GM23338 (cell line): Measurements from ENCODE around the gene ZNF177. TPM values are rescaled to one million over a fixed set of nuclear protein-coding genes. Genes with fewer than 3 reads are reported as not detected.

Experiments used
- ATAC-seq: fragments of 200-7000 bp; cut with Tn5 transposase; 3 replicates; pipeline ENCODE4 v1.9.1; 2020
- DNase-seq: peaks from one replicate; pipeline ENCODE4 v3.0.0-alpha.2; 2015; ENCODE audit warnings: low spot score
- H2AFZ ChIP-seq: fragments of 200-600 bp; sonication (generic); 2 replicates; pipeline ENCODE4 v1.8.0; 2016; ENCODE audit warnings: antibody characterized with exemption, mild to moderate bottlenecking, moderate library complexity
- H3F3A ChIP-seq: fragments of 200-600 bp; sonication (generic); replicated peaks from 2 replicates; pipeline ENCODE4 v1.8.0; 2017; ENCODE audit warnings: antibody characterized with exemption, mixed run types, low read depth
- H3K27ac ChIP-seq: fragments of 200-600 bp; sonication (generic); 2 replicates; pipeline ENCODE4 v1.6.1; 2016; ENCODE audit warnings: low read depth
- H3K27me3 ChIP-seq: fragments of 200-600 bp; sonication (generic); 2 replicates; pipeline ENCODE4 v1.8.0; 2016; ENCODE audit warnings: mild to moderate bottlenecking, mixed run types, moderate library complexity; ENCODE audit not compliant: insufficient read depth
- H3K36me3 ChIP-seq: fragments of 200-600 bp; sonication (generic); 2 replicates; pipeline ENCODE4 v1.8.0; 2016; ENCODE audit warnings: mild to moderate bottlenecking; ENCODE audit not compliant: insufficient read depth
- H3K4me1 ChIP-seq: fragments of 200-600 bp; sonication (generic); 2 replicates; pipeline ENCODE4 v1.8.0; 2016; ENCODE audit warnings: mild to moderate bottlenecking, moderate library complexity; ENCODE audit not compliant: insufficient read depth
- H3K4me2 ChIP-seq: fragments of 200-600 bp; sonication (generic); 2 replicates; pipeline ENCODE4 v1.7.1; 2017; ENCODE audit warnings: mixed run types
- H3K4me3 ChIP-seq: fragments of 200-600 bp; sonication (generic); 2 replicates; pipeline ENCODE4 v1.6.1; 2016; ENCODE audit warnings: mixed run types
- H3K79me2 ChIP-seq: fragments of 200-600 bp; sonication (generic); replicated peaks from 2 replicates; pipeline ENCODE4 v1.8.0; 2017; ENCODE audit warnings: mild to moderate bottlenecking; ENCODE audit not compliant: insufficient read depth
- H3K9me2 ChIP-seq: fragments of 200-600 bp; sonication (generic); 2 replicates; pipeline ENCODE4 v1.8.0; 2017; ENCODE audit not compliant: insufficient read depth
- H4K20me1 ChIP-seq: fragments of 200-600 bp; sonication (generic); replicated peaks from 2 replicates; pipeline ENCODE4 v1.8.0; 2017; ENCODE audit warnings: mild to moderate bottlenecking; ENCODE audit not compliant: insufficient read depth
- H3K27ac Mint-ChIP-seq: 2 replicates; pipeline ENCODE4 v1.8.0; 2020; ENCODE audit warnings: inconsistent platforms, mild to moderate bottlenecking, moderate library complexity, mixed read lengths
- H3K27me3 Mint-ChIP-seq: 3 replicates; pipeline ENCODE4 v1.8.0; 2022; ENCODE audit warnings: low read depth, mild to moderate bottlenecking, moderate library complexity, mixed read lengths, inconsistent platforms; ENCODE audit not compliant: insufficient read depth, poor library complexity
- H3K36me3 Mint-ChIP-seq: 3 replicates; pipeline ENCODE4 v1.8.0; 2021; ENCODE audit warnings: low read depth, mild to moderate bottlenecking, inconsistent platforms, moderate library complexity, mixed read lengths
- H3K4me1 Mint-ChIP-seq: 3 replicates; pipeline ENCODE4 v1.8.0; 2020; ENCODE audit warnings: mild to moderate bottlenecking, inconsistent platforms, mixed read lengths
- H3K4me3 Mint-ChIP-seq: 3 replicates; pipeline ENCODE4 v1.8.0; 2021; ENCODE audit warnings: moderate library complexity, mild to moderate bottlenecking, inconsistent platforms, mixed read lengths
- H3K9me3 Mint-ChIP-seq: 3 replicates; pipeline ENCODE4 v1.8.0; 2020; ENCODE audit warnings: moderate library complexity, mild to moderate bottlenecking, inconsistent platforms, mixed read lengths
- CREB1 ChIP-seq: fragments of 250-450 bp; sonication (Bioruptor Pico); IDR thresholded peaks from 2 replicates; pipeline ENCODE4 v1.5.0; 2020; ENCODE audit warnings: low read depth, mild to moderate bottlenecking, moderate library complexity
- CTCF ChIP-seq, 2 experiments: fragments of 200-600 bp in 1 of 2; sonication (generic) in 1 of 2; conservative IDR thresholded peaks; 2 replicates each; pipeline versions ENCODE4 v1.5.1 to v1.6.1; 2016 to 2017; ENCODE audit warnings: antibody characterized with exemption in 2 of 2, low read depth in 2 of 2, mild to moderate bottlenecking in 2 of 2, moderate library complexity in 1 of 2
- ETS1 ChIP-seq: IDR thresholded peaks from 2 replicates; pipeline ENCODE4 v1.6.1; 2016; ENCODE audit warnings: antibody characterized with exemption
- EZH2 ChIP-seq: fragments of 200-600 bp; sonication (generic); IDR thresholded peaks from one replicate; pipeline ENCODE4 v1.8.0; 2017; ENCODE audit warnings: antibody characterized with exemption, mild to moderate bottlenecking, low read depth; ENCODE audit not compliant: unreplicated experiment
- EZH2phosphoT487 ChIP-seq: fragments of 200-600 bp; sonication (generic); IDR thresholded peaks from one replicate; pipeline ENCODE4 v1.8.1; 2018; ENCODE audit warnings: antibody characterized with exemption; ENCODE audit not compliant: unreplicated experiment
- JUNB ChIP-seq: IDR thresholded peaks from one replicate; pipeline ENCODE4 v1.6.1; 2016; ENCODE audit warnings: antibody characterized with exemption; ENCODE audit not compliant: unreplicated experiment
- POLR2AphosphoS5 ChIP-seq: IDR thresholded peaks from 2 replicates; pipeline ENCODE4 v1.6.1; 2016; ENCODE audit warnings: antibody characterized with exemption, low read depth
- REST ChIP-seq: IDR thresholded peaks from one replicate; pipeline ENCODE4 v1.6.1; 2018; ENCODE audit warnings: antibody characterized with exemption; ENCODE audit not compliant: unreplicated experiment
- STAT1 ChIP-seq: IDR thresholded peaks from one replicate; pipeline ENCODE4 v1.6.1; 2016; ENCODE audit warnings: antibody characterized with exemption; ENCODE audit not compliant: unreplicated experiment
- ZNF114 ChIP-seq: fragments of 250-450 bp; sonication (Bioruptor Pico); IDR thresholded peaks from 2 replicates; pipeline ENCODE4 v1.5.0; 2020; ENCODE audit warnings: mild to moderate bottlenecking, moderate library complexity
- ZNF331 ChIP-seq: fragments of 250-450 bp; sonication (Bioruptor Pico); IDR thresholded peaks from 2 replicates; pipeline ENCODE4 v1.5.0; 2020; ENCODE audit warnings: low read depth, mild to moderate bottlenecking, moderate library complexity
- ZNF462 ChIP-seq: fragments of 250-450 bp; sonication (Bioruptor Pico); IDR thresholded peaks from 2 replicates; pipeline ENCODE4 v1.5.0; 2020; ENCODE audit warnings: mild to moderate bottlenecking, moderate library complexity
- polyA plus RNA-seq: library from polyadenylated mRNA; unstranded; fragments of >200 nt; fragmentation: Nextera tagmentation; extraction: Ambion mirVana; gene quantifications from 2 replicates; pipeline ENCODE4 v1.2.1, GENCODE V29; 2016
- total RNA-seq: library from RNA; depleted of rRNA; stranded (reverse); fragments of >200 nt; shearing (Covaris generic); gene quantifications from 2 replicates; pipeline ENCODE4 v1.2.3, GENCODE V29; 2014

The ZNF177 gene
- total and polyA plus RNA-seq, 2 experiments from 2014 or later, result 5.8 to 7.1 TPM

GRCh38 chr19:9370738-9371619 is 8.2 kb downstream of the ZNF177 start:
- Histone ChIP-seq H3K4me1 (no peaks in the 10 kb centered on the region), H4K20me1 (no peaks in the 10 kb centered on the region), H3K9me2 (no peaks in the 10 kb centered on the region), H3K27me3 (no peaks in the 10 kb centered on the region), H2AFZ (no peak overlapping the region), H3K4me3 (no peak overlapping the region), H3F3A (no peaks in the 10 kb centered on the region), H3K36me3 (peaks cover 14% of the 10 kb centered on the region; the same call in 1 of the 2 replicates), H3K27ac (no peak overlapping the region), H3K4me2 (no peak overlapping the region), H3K79me2 (no peaks in the 10 kb centered on the region)
- ATAC-seq (no peak), DNase-seq (no peak)
- Mint-ChIP-seq H3K27ac (no peak overlapping the region), H3K4me1 (no peaks in the 10 kb centered on the region), H3K9me3 (peaks cover 84% of the 10 kb centered on the region), H3K36me3 (peaks cover 67% of the 10 kb centered on the region), H3K4me3 (no peak overlapping the region), H3K27me3 (peaks cover 1% of the 10 kb centered on the region)
- TF ChIP-seq JUNB (no peak), CREB1 (CRISPR knock-in tag) (no peak), CTCF (conservative IDR thresholded peaks at IDR 0.05; ENCODE audit: low read depth in 2 of 2) (no peak), ZNF331 (CRISPR knock-in tag) (no peak), ZNF114 (CRISPR knock-in tag) (no peak), ZNF462 (CRISPR knock-in tag) (no peak), EZH2 (no peak), EZH2phosphoT487 (no peak), POLR2AphosphoS5 (no peak), STAT1 (no peak), REST (no peak), ETS1 (no peak)
